OCI-LY3 (cell line): ENCODE data around the gene HNRNPUL2.
"Not testable (repeated sequence)": the region's sequence is repeated elsewhere in the genome, so short reads cannot be mapped to it uniquely, and the experiment has no call there.

Experiments
- H2AFZ ChIP-seq: fragments of 200-600, 300-600 bp; shearing (Covaris generic); 2 replicates; pipeline ENCODE4 v1.6.0; 2014; ENCODE audit warnings: antibody characterized with exemption, low read depth, low read length
- H3K27ac ChIP-seq: fragments of 200-600, 300-600 bp; sonication (generic); 2 replicates; pipeline ENCODE4 v1.5.1; 2014; ENCODE audit warnings: mild to moderate bottlenecking, low read length, moderate library complexity, mixed read lengths
- H3K27me3 ChIP-seq: fragments of 200-600, 300-600 bp; sonication (generic); 2 replicates; pipeline ENCODE4 v1.6.1; 2014; ENCODE audit warnings: low read depth, low read length, mixed read lengths
- H3K36me3 ChIP-seq: fragments of 200-600, 300-600 bp; sonication (generic); replicated peaks from 2 replicates; pipeline ENCODE3; 2014; ENCODE audit warnings: low read depth, low read length, mixed read lengths
- H3K4me1 ChIP-seq: fragments of 300-600, 200-600 bp; sonication (generic); 2 replicates; pipeline ENCODE4 v1.6.1; 2014; ENCODE audit warnings: low read length, mixed read lengths
- H3K4me2 ChIP-seq: fragments of 200-600, 300-600 bp; sonication (generic); 2 replicates; pipeline ENCODE4 v1.6.1; 2014; ENCODE audit warnings: low read length, mixed read lengths
- H3K4me3 ChIP-seq: fragments of 300-600, 200-600 bp; sonication (generic); 2 replicates; pipeline ENCODE4 v1.5.1; 2014; ENCODE audit warnings: antibody characterized with exemption, mild to moderate bottlenecking, low read length, moderate library complexity
- H3K79me2 ChIP-seq: fragments of 300-600, 200-600 bp; shearing (Covaris generic); 2 replicates; pipeline ENCODE4 v1.6.1; 2014; ENCODE audit warnings: mild to moderate bottlenecking, low read length, mixed read lengths
- H3K9ac ChIP-seq: fragments of 300-600, 200-600 bp; shearing (Covaris generic); 2 replicates; pipeline ENCODE4 v1.6.0; 2014; ENCODE audit warnings: mild to moderate bottlenecking, low read length, moderate library complexity
- H3K9me3 ChIP-seq: fragments of 200-600, 300-600 bp; shearing (Covaris generic); 2 replicates; pipeline ENCODE4 v1.6.1; 2014; ENCODE audit warnings: low read length, mixed read lengths; ENCODE audit not compliant: insufficient read depth
- H4K20me1 ChIP-seq: fragments of 200-600, 300-600 bp; sonication (generic); 2 replicates; pipeline ENCODE4 v1.6.1; 2016; ENCODE audit warnings: low read length, mixed read lengths; ENCODE audit not compliant: insufficient read depth
- CTCF ChIP-seq: fragments of 200-600, 300-600 bp; sonication (generic); IDR thresholded peaks from 2 replicates; pipeline ENCODE4 v1.5.1; 2014; ENCODE audit warnings: antibody characterized with exemption, low read length, low read depth
- EZH2phosphoT487 ChIP-seq: fragments of 200-600 bp; shearing (Covaris generic); IDR thresholded peaks from 2 replicates; pipeline ENCODE4 v1.6.1; 2018; ENCODE audit warnings: antibody characterized with exemption, mixed run types, low read depth

Gene HNRNPUL2

GRCh38 chr11:62676698-62677097, 50.6 kb downstream of the HNRNPUL2 start:
- no peak overlapping the region for H3K4me3 ChIP-seq
- no peaks in the 10 kb centered on the region for H4K20me1 ChIP-seq
- peaks cover 58% of the 10 kb centered on the region for H3K79me2 ChIP-seq
- H2AFZ ChIP-seq: no peak overlapping the region
- no peak overlapping the region for H3K27ac ChIP-seq
- no peak overlapping the region for H3K4me2 ChIP-seq
- no peak overlapping the region for H3K9ac ChIP-seq
- peaks cover 29% of the 10 kb centered on the region for H3K36me3 ChIP-seq
- TF ChIP-seq EZH2phosphoT487 (no peak), CTCF (no peak)
- H3K9me3 ChIP-seq: no peaks in the 10 kb centered on the region
- no peaks in the 10 kb centered on the region for H3K27me3 ChIP-seq
- H3K4me1 ChIP-seq: peaks cover 28% of the 10 kb centered on the region

GRCh38 chr11:62675415-62675814, 51.8 kb downstream of the HNRNPUL2 start:
- H2AFZ ChIP-seq, H4K20me1 ChIP-seq, H3K9ac ChIP-seq, H3K4me2 ChIP-seq, H3K4me3 ChIP-seq, H3K27ac ChIP-seq, H3K27me3 ChIP-seq, H3K9me3 ChIP-seq: not testable (repeated sequence)
- Histone ChIP-seq H3K36me3 (peaks cover 29% of the 10 kb centered on the region), H3K79me2 (peaks cover 71% of the 10 kb centered on the region), H3K4me1 (peaks cover 25% of the 10 kb centered on the region)

- H3K4me2 ChIP-seq: peak overlapping the region; percentile 85
- peaks cover 19% of the 10 kb centered on the region for H3K4me1 ChIP-seq
- no peak overlapping the region for H3K9ac ChIP-seq
- no peak overlapping the region for H3K27ac ChIP-seq
- H3K27me3 ChIP-seq: no peaks in the 10 kb centered on the region
- H3K9me3 ChIP-seq: no peaks in the 10 kb centered on the region
- TF ChIP-seq CTCF (no peak), EZH2phosphoT487 (no peak)
- H3K4me3 ChIP-seq: no peak overlapping the region
- H3K36me3 ChIP-seq: peaks cover 29% of the 10 kb centered on the region
- peaks cover 75% of the 10 kb centered on the region for H3K79me2 ChIP-seq
- H2AFZ ChIP-seq: no peak overlapping the region
- no peaks in the 10 kb centered on the region for H4K20me1 ChIP-seq
These were observed 54.1 kb downstream of the HNRNPUL2 start for GRCh38 chr11:62673196-62673525.

- H3K36me3 ChIP-seq: peaks cover 32% of the 10 kb centered on the region
- no peaks in the 10 kb centered on the region for H3K27me3 ChIP-seq
- H3K79me2 ChIP-seq: peaks cover 75% of the 10 kb centered on the region
- H3K4me3 ChIP-seq: peak within 1 kb of the TSS; percentile 86
- H3K9ac ChIP-seq: peak within 1 kb of the TSS; percentile 85
- TF ChIP-seq CTCF (no peak), EZH2phosphoT487 (no peak)
- H3K27ac ChIP-seq: peak within 1 kb of the TSS; percentile 76
- peak within 1 kb of the TSS; percentile 85 for H3K4me2 ChIP-seq
- no peaks in the 10 kb centered on the region for H3K9me3 ChIP-seq
- peak within 1 kb of the TSS; percentile 74 for H2AFZ ChIP-seq
- no peaks in the 10 kb centered on the region for H4K20me1 ChIP-seq
- H3K4me1 ChIP-seq: peaks cover 26% of the 10 kb centered on the region
These were observed 55.5 kb downstream of the HNRNPUL2 start, which contains the start of the genes LBHD1 and UQCC3 for GRCh38 chr11:62671608-62672389. Gene LBHD1 (minus strand): TSS chr11:62672267. CDS start chr11:62670031, 2,236 bp downstream. Gene UQCC3 (plus strand): TSS chr11:62671673. CDS start chr11:62671746, 73 bp downstream.
